SK-N-MC (cell line): Measurements from ENCODE around the gene PTTG1IP2.

Experiments used
- EZH2 ChIP-seq: fragments of 200-600 bp; sonication (generic); IDR thresholded peaks from one replicate; pipeline ENCODE4 v1.6.1; 2017; ENCODE audit warnings: antibody characterized with exemption
- POLR2AphosphoS5 ChIP-seq: IDR thresholded peaks from 2 replicates; pipeline ENCODE4 v1.6.1; 2012; ENCODE audit warnings: mild to moderate bottlenecking, low read depth, low read length, borderline replicate concordance

GRCh38 chr7:90465816-90466215 lies 3.6 kb upstream of the PTTG1IP2 start:
- TF ChIP-seq EZH2 (no peak), POLR2AphosphoS5 (no peak)
